Endothelial cell of umbilical vein (primary cell): ENCODE data around the gene WDFY3. TPM values are rescaled to one million over a fixed set of nuclear protein-coding genes. Genes with fewer than 3 reads are reported as not detected.

Experiments used
- BruUV-seq: library from RNA; stranded (reverse); fragments of 400-500 nt; replicated peaks from 2 replicates; lab custom pipeline; 2021; lab: Mats Ljungman, UMichigan
- CTCF ChIA-PET: fragments of 300-600, 350-600 bp; sonication (Branson Sonifier 250); formaldehyde crosslinking; loops from one replicate; lab custom pipeline; 2021; ENCODE audit warnings: antibody characterized with exemption, inconsistent platforms; lab: Charles Lee
- POLR2A ChIA-PET: fragments of 300-600, 350-600 bp; sonication (Branson Sonifier 250); formaldehyde crosslinking; loops from one replicate; lab custom pipeline; 2021; ENCODE audit warnings: antibody characterized with exemption, inconsistent platforms; lab: Charles Lee
- DNase-seq: peaks from one replicate; pipeline ENCODE4 v3.0.0-alpha.2; 2011; ENCODE audit warnings: low read depth, low spot score
- FAIRE-seq: peaks from 2 replicates; lab custom pipeline; 2011; peaks lifted over from hg19 to GRCh38; lab: Jason Lieb, UNC
- H2AFZ ChIP-seq: 2 replicates; pipeline ENCODE4 v1.6.0; 2012; ENCODE audit warnings: low read depth, low read length, control low read depth, inconsistent platforms
- H3K27ac ChIP-seq: 2 replicates; pipeline ENCODE4 v1.5.1; 2011; ENCODE audit warnings: low read depth, mild to moderate bottlenecking, control low read depth, low read length, moderate library complexity; ENCODE audit not compliant: insufficient read depth
- H3K27me3 ChIP-seq, 2 experiments: 2 replicates each; pipeline versions ENCODE4 v1.6.0 to v1.6.1; 2011; ENCODE audit warnings: low read length in 2 of 2, mixed read lengths in 1 of 2; ENCODE audit not compliant: control insufficient read depth in 2 of 2, insufficient read depth in 2 of 2
- H3K36me3 ChIP-seq, 2 experiments: 2 replicates in 1 of 2; 3 replicates in 1 of 2; pipeline ENCODE4 v1.5.1; 2011; ENCODE audit warnings: low read length in 2 of 2, mild to moderate bottlenecking in 1 of 2, moderate library complexity in 1 of 2; ENCODE audit not compliant: control insufficient read depth in 2 of 2, insufficient read depth in 2 of 2; ENCODE audit errors: extremely low read depth in 1 of 2
- H3K4me1 ChIP-seq: 3 replicates; pipeline ENCODE4 v1.5.1; 2011; ENCODE audit warnings: mild to moderate bottlenecking, low read length; ENCODE audit not compliant: control insufficient read depth, insufficient read depth; ENCODE audit errors: extremely low read depth
- H3K4me2 ChIP-seq: 2 replicates; pipeline ENCODE4 v1.6.1; 2011; ENCODE audit warnings: low read length, control low read depth, mixed read lengths; ENCODE audit not compliant: insufficient read depth
- H3K4me3 ChIP-seq, 3 experiments: fragments of 200-600 bp in 1 of 3; sonication (generic), shearing (Covaris generic) in 1 of 3; replicated peaks in 1 of 3; 2 replicates each; pipeline ENCODE4 v1.5.1; 2011 to 2016; ENCODE audit warnings: control low read depth in 3 of 3, low read length in 3 of 3, mild to moderate bottlenecking in 2 of 3, inconsistent platforms in 1 of 3, low read depth in 1 of 3, moderate library complexity in 1 of 3; ENCODE audit not compliant: insufficient read depth in 1 of 3
- H3K79me2 ChIP-seq: 2 replicates; pipeline ENCODE4 v1.6.0; 2012; ENCODE audit warnings: low read length, inconsistent platforms; ENCODE audit not compliant: control insufficient read depth, insufficient read depth
- H3K9ac ChIP-seq: replicated peaks from 2 replicates; pipeline ENCODE3; 2011; ENCODE audit warnings: low read length, control low read depth; ENCODE audit not compliant: insufficient read depth; ENCODE audit errors: extremely low read depth
- H3K9me1 ChIP-seq: replicated peaks from 3 replicates; pipeline ENCODE4 v1.6.0; 2011; ENCODE audit warnings: mild to moderate bottlenecking, low read length; ENCODE audit not compliant: control insufficient read depth, insufficient read depth; ENCODE audit errors: extremely low read depth
- H3K9me3 ChIP-seq: replicated peaks from 2 replicates; pipeline ENCODE4 v1.5.1; 2012; ENCODE audit warnings: low read length, inconsistent platforms; ENCODE audit not compliant: control insufficient read depth, insufficient read depth
- H4K20me1 ChIP-seq: replicated peaks from 2 replicates; pipeline ENCODE3; 2011; ENCODE audit warnings: mild to moderate bottlenecking, low read length; ENCODE audit not compliant: control insufficient read depth, insufficient read depth; ENCODE audit errors: extremely low read depth
- EZH2 ChIP-seq: IDR thresholded peaks from 2 replicates; pipeline ENCODE4 v1.6.1; 2012; ENCODE audit warnings: borderline replicate concordance, low read depth, mild to moderate bottlenecking, moderate library complexity, low read length, inconsistent platforms; ENCODE audit not compliant: severe bottlenecking
- FOS ChIP-seq: IDR thresholded peaks from 2 replicates; pipeline ENCODE4 v1.6.1; 2011; ENCODE audit warnings: mild to moderate bottlenecking, low read length, moderate library complexity, borderline replicate concordance; ENCODE audit not compliant: insufficient read depth
- GATA2 ChIP-seq: IDR thresholded peaks from 2 replicates; pipeline ENCODE4 v1.7.0; 2011; ENCODE audit warnings: low read depth, mild to moderate bottlenecking, moderate library complexity, mixed read lengths, low read length; ENCODE audit not compliant: insufficient read length, insufficient read depth
- JUN ChIP-seq: IDR thresholded peaks from 2 replicates; pipeline ENCODE4 v1.6.1; 2011; ENCODE audit warnings: borderline replicate concordance, low read depth; ENCODE audit not compliant: insufficient read length, insufficient read depth
- MAX ChIP-seq: IDR thresholded peaks from 2 replicates; pipeline ENCODE4 v1.6.1; 2011; ENCODE audit not compliant: insufficient read depth, insufficient read length
- MYC ChIP-seq: IDR thresholded peaks from one replicate; pipeline ENCODE4 v1.6.1; 2011; ENCODE audit warnings: mild to moderate bottlenecking, low read depth, low read length
- POLR2A ChIP-seq: IDR thresholded peaks from 2 replicates; pipeline ENCODE4 v1.6.1; 2012; ENCODE audit warnings: low read depth, mild to moderate bottlenecking, control low read depth, low read length
- POLR2AphosphoS5 ChIP-seq: IDR thresholded peaks from 2 replicates; pipeline ENCODE4 v1.6.1; 2012; ENCODE audit warnings: low read depth, mild to moderate bottlenecking, control low read depth, low read length, moderate library complexity; ENCODE audit not compliant: insufficient read depth
- dilution Hi-C: fragments of 300-500 bp; cut with MboI; formaldehyde crosslinking; loops from one replicate; pipeline ENCODE4 v1.15.0; 2019; ENCODE audit warnings: low sequenced_read_pairs; ENCODE audit not compliant: extremely low pct_ligation_motif_present
- intact Hi-C: fragments of 100-400 bp; cut with micrococcal nuclease; formaldehyde crosslinking; loops from one replicate; pipeline ENCODE4 v1.10.0; 2022
- polyA plus RNA-seq, 4 experiments: library from polyadenylated mRNA; depleted of rRNA in 3 of 4; stranded (reverse) in 3 of 4; unstranded in 1 of 4; fragments of >200 nt; gene quantifications; 2 replicates each; pipeline versions ENCODE4 v1.2.1 to v1.2.3, GENCODE V29; 2011 to 2012; ENCODE audit warnings: missing spikeins in 1 of 4
- total RNA-seq: library from RNA; stranded (reverse); gene quantifications from 2 replicates; pipeline ENCODE4 v1.2.3, GENCODE V29; 2021

Gene WDFY3
- total and polyA plus RNA-seq, 2 donors (not counting 3 experiments of a cell fraction or from before 2014, with no cell fraction given): 37.0 to 113 TPM

- H3K9ac ChIP-seq: no peak overlapping the region
- H3K27me3 ChIP-seq: no peaks in the 10 kb centered on the region
- CTCF ChIA-PET: interaction anchor here (0.7 to 2.6 kb wide), 4 partner anchors 19 to 163 kb away, joined by 3 to 8 read pairs (median 3); partner anchors contain the start of gene WDFY3
- dilution Hi-C loops: no loop called here
- peaks cover 6% of the 10 kb centered on the region for H3K79me2 ChIP-seq
- H3K9me3 ChIP-seq: no peaks in the 10 kb centered on the region
- no peaks in the 10 kb centered on the region for H3K9me1 ChIP-seq
- H3K27ac ChIP-seq: peak overlapping the region; percentile 25
- no peaks in the 10 kb centered on the region for H4K20me1 ChIP-seq
- H2AFZ ChIP-seq: no peak overlapping the region
- no peak overlapping the region for H3K4me3 ChIP-seq
- BruUV-seq: no TSS peak
- FAIRE-seq (peak; percentile 56), DNase-seq (peak; percentile 68)
- H3K4me1 ChIP-seq: peaks cover 50% of the 10 kb centered on the region
- TF ChIP-seq MYC (no peak), EZH2 (no peak), POLR2AphosphoS5 (peak; percentile 39), FOS (peak; percentile 64), MAX (no peak)
- POLR2A ChIA-PET: no interaction called here
- no peaks in the 10 kb centered on the region for H3K36me3 ChIP-seq
- H3K4me2 ChIP-seq: peak overlapping the region; percentile 59
- intact Hi-C loops: loop anchor here (1.0 kb wide), 1 partner anchor 9 kb away; no protein-coding TSS in a partner anchor
Measured at GRCh38 chr4:84803116-84803515, 163.4 kb downstream of the WDFY3 start.

GRCh38 chr4:84800256-84800655 is 166.2 kb downstream of the WDFY3 start:
- H2AFZ ChIP-seq: no peak overlapping the region
- no peak overlapping the region for H3K4me3 ChIP-seq
- no peak for FAIRE-seq
- H3K27me3 ChIP-seq: no peaks in the 10 kb centered on the region
- dilution Hi-C loops: no loop called here
- peak overlapping the region; percentile 85 for H3K27ac ChIP-seq
- intact Hi-C loops: no loop called here
- peak; percentile 67 for DNase-seq
- CTCF ChIA-PET: no interaction called here
- no peaks in the 10 kb centered on the region for H3K9me3 ChIP-seq
- H3K4me2 ChIP-seq: peak overlapping the region; percentile 84
- H3K4me1 ChIP-seq: peaks cover 50% of the 10 kb centered on the region
- TF ChIP-seq JUN (peak; percentile 63), GATA2 (no peak), POLR2A (no peak), FOS (peak; percentile 93), MAX (no peak)
- H3K9me1 ChIP-seq: no peaks in the 10 kb centered on the region
- POLR2A ChIA-PET: no interaction called here
- no TSS peak for BruUV-seq
- peaks cover 6% of the 10 kb centered on the region for H3K79me2 ChIP-seq
- no peaks in the 10 kb centered on the region for H3K36me3 ChIP-seq
- H4K20me1 ChIP-seq: no peaks in the 10 kb centered on the region
- peak overlapping the region; percentile 66 for H3K9ac ChIP-seq
